Mucosa of gallbladder (tissue), 1 donor: ENCODE results near the gene COL5A2. TPM values are rescaled to one million over a fixed set of nuclear protein-coding genes. Genes with fewer than 3 reads are reported as not detected.

Experiments
- DNase-seq: peaks from one replicate; pipeline ENCODE4 v3.0.0-alpha.2; 2020; ENCODE audit warnings: low spot score
- total RNA-seq: library from RNA; stranded (reverse); gene quantifications from one replicate; pipeline ENCODE4 v1.2.1, GENCODE V29; 2021
- donor health status: DM: no; HTN: no; CAD: no.

Gene COL5A2
- total RNA-seq: 30.8 TPM

DNA sequence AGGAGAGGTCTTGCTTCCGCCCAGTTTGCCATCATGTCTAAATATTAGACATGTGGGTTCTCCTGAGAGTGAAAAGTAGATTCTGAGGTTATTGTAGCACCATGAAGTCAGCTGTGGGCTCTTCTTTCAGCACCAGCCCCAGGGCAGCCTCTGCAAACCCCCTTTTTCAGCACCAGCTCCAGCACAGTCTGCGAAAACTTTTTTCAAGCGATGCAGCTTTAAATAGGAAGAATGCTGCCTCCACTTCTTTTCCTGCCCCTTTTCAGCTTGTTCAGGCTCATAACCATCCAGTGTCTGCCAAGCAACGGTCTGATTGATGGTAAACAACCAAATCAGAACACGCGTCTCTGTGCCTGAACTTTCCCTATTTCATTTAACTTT, at the start of gene COL5A2:
TSS of gene COL5A2 (minus strand) at position 192 of the 381 bp plus-strand sequence. CDS start at position 35, 157 bp downstream.
- peak; percentile 44 for DNase-seq

- DNase-seq: no peak
Measured at GRCh38 chr2:189226017-189226416, 46.5 kb upstream of the COL5A2 start.

DNA sequence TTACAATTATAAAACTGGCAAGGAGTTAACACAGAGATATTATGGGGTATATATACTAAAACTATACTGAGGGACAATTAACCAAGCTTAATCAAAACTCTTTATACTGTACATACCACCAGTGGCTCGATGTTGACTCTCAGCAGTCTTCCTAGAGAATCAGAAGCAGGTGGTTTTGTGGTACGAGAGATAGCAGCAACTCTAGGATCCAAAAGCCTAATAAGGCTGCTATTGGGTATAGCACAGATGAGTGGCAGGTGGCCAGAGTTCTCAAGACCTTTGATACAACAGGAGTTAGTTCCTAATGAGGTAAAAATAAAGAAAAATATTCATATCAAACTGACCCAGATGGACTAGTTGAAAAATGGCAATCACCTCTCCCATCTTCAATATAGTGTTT, 45.5 kb upstream of the COL5A2 start:
- DNase-seq: no peak

DNA sequence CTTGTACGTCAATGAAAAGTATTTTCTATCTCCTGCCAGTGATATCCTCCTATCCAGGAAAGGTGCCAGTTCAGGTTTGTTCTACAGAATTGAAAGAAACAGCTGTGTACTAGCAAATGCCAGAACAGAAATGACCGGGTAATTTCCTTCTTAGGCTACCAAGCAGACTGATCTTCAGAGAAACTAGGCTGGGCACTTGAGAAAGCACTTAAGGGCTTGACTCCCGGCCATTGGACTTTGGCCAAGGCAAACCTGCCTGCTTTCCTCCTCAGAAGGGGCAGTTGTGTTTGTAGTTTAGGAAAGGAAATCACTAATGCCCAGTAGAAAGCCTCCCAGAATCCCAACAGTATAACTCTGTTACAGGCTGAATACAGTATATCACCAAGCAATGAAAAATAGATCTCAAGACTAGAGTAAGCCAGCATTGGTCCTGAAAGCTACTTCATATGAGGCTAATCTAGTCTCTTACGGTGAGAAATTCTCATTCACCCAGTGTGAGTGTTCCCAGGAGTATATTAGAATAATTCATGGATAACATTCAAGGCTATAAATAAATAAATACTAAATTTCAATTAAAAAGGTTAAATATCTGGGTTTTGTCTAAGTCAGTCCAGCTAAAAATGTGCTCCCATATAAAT, 43.0 kb upstream of the COL5A2 start:
- DNase-seq: peak; percentile 17

GRCh38 chr2:189221811-189222467, 42.4 kb upstream of the COL5A2 start:
- no peak for DNase-seq

GRCh38 chr2:189218236-189218635, 38.7 kb upstream of the COL5A2 start:
- DNase-seq: no peak

DNA sequence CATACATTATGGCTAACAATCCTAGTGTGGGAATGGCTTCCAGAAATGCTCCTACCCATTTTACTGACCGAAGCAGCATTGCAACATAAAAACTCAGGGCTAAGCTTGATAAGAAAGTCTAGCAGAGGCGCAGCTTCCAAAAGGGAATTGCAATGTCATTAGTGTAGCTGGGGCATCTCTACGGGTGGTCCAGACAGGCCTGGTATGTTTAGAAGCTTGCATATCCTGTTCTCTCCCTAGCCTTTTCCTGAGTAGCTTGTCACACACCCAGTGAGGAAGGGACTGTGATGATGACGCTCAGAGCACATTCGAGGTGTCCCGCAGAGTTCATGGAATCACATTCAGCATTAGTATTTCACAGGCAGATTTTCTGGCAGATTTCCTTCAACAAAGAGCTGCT, 38.0 kb upstream of the COL5A2 start:
- peak; percentile 14 for DNase-seq

DNA sequence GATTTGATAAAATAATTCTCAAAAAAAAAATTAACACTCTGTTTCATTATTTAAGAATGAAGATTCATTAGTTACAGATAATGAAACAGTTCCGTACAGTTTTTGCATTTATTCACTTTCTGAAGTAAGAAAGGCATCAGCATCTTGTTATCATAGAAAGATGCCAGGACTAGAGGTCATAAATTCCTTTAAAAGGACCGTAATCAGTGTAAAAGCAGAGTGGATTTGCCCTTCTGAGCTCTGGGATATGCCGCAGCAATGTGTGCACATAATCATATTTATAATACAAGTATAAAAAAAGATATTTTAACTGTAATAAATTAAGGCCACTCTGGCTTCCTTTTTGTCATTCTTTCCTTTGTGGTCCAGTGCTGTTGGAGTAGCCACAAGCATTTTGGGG, 37.5 kb upstream of the COL5A2 start:
- DNase-seq: no peak

DNA sequence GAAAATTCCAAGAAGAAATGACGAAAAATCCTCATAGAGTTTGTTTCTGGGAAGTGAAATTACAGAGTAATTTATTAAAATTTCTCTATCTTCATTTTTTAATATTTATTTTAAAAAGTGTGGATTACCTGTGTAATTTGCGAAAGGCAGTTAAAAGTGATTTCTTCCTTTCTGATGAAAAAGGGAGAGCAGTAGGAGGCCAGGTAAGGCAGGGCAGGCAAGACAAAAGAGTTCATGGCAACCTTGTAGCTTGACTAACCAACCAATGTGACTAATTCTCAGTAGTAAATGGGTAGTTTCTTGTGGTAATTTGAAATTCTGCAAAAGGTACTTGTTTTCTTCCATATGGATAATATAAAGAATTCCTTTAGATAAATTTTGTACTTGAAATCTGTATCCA, 34.9 kb upstream of the COL5A2 start:
- no peak for DNase-seq

DNA sequence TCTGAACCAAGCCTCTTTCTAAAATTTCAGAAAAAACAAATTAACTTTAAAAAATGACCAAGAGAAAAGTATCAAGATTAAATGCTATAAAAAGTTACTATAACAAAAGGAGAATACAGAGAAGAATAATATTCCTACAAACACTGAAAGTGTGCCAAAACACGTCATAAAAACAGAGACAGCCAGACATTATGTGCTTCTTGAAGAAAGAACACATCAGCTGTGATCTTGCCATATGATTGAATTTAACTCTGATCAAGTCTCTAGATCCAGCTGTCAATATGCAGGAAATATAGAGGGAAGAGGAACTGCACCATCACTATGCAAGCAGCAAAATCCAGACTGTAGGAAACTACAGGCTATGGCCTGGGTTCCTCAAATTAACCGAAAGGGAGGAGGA, 33.7 kb upstream of the COL5A2 start:
- no peak for DNase-seq

GRCh38 chr2:189210250-189211087, 30.9 kb upstream of the COL5A2 start:
- DNase-seq: peak; percentile 52

DNA sequence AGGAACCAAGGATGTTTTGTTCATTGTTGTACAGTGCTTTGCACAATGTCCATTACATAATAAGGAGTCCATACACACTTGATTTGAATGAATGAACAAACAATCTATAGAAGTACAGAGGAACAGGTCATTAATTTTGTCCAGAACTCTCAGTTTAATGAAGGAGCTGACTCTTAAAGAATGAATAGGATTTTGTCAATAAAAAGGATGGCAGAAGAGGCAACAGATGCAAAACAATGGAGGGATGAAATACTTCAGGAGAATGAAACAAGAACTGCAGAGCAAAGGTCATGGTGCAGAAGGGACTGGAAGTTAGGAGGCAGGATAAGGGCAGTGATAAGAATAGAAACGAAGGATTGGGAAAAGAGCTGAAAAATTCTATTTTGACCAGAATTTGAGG, 28.7 kb upstream of the COL5A2 start:
- DNase-seq: no peak

- no peak for DNase-seq
Measured at GRCh38 chr2:189204322-189204941, 24.9 kb upstream of the COL5A2 start.

GRCh38 chr2:189203177-189203799, 23.7 kb upstream of the COL5A2 start:
- DNase-seq: no peak

DNA sequence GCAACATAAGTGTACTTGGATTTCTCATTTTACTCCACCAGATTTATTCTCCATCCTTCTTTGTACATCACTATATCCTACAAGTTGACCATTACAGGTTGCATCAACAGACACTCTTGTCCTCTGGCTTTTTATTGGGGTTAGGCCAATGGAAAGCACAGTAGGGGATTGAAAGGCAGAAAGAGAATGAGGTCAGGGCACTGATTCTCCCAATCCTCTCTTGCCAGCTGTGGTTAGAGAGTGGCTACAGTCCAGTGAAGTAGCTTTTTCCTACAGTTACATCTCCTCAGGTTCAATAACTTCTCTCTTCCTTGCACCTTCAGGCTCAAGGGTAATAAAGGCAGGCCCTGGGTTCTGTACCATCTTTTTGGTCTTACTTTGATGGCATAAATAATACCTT, 20.2 kb upstream of the COL5A2 start:
- no peak for DNase-seq

DNA sequence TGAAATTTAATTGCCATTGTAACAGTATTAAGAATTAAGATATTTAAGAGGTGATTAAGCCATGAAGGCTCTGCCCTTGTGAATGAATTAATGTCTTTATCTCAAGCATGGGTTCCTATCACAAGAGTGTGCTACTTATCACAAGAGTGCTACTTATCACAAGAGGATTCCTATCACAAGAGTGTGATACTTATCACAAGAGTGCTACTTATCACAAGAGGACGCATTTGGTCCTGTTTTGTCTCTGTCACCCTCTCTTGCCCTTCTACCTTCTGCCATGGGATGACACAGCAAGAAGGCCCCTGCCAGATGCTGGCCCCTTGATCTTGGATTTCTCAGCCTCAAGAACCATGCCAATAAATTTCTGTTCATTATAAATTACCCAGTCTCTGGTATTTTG, 13.2 kb upstream of the COL5A2 start:
- no peak for DNase-seq

DNA sequence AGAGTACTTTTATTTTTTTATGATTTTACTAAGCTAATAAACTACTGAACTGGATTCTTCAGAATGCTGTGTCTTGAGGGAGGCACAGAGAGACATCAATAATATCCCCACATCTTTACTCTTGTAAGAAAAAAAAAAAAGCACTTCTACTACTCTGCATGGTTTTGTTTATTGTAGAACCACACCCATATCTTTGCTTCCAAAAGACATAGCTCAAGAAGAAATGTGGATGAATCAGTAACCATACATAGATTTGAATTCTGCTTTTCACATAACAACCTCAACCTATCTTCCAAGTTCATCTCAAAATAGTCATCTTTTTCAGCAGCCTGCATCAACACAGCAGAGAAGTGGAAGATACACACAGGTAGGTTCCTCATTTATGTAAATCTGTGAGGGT, 12.2 kb upstream of the COL5A2 start:
- no peak for DNase-seq

- no peak for DNase-seq
Measured at GRCh38 chr2:189190685-189191084, 11.1 kb upstream of the COL5A2 start.

GRCh38 chr2:189188115-189188805, 8.7 kb upstream of the COL5A2 start:
- no peak for DNase-seq

GRCh38 chr2:189183170-189183569, 3.6 kb upstream of the COL5A2 start:
- DNase-seq: no peak

DNA sequence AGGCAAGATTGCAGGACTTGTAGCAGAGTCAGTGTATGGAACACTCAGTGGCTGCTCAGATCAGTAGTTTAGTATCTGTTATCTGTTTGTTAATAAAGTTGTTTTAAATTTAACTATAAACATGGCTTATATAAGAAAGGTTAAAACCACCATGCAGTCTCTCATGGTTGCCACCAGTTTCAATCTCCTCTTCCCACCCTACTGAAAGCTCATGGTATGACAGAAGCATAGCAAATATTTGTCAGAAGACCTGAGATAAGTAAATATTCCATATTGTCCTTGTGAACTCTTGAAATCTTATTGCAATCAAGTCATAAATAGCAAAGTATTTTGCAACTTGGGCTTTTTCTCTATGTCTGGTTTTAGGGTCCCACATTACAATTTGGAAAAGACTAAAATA, 2.1 kb upstream of the COL5A2 start:
- DNase-seq: no peak
